ENCODE measurements around the gene PSIP1.
"Not testable (repeated sequence)": the region's sequence is repeated elsewhere in the genome, so short reads cannot be mapped to it uniquely, and the experiment has no call there.

Gene PSIP1

DNA sequence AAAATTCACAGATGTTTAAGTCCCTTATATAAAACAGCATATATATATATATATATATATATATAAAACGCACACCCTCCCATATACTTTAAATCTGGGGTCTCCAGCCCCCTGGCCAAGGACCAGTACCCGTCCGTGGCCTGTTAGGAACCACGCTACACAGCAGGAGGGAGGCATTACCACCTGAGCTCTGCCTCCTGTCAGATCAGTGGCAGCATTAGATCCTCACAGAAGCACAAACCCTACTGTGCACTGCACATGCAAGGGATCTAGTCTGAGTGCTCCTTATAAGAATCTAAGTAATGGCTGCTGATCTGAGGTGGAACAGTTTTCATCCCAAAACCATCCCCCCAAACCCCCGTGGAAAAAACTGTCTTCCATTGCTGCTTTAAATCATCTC lies 9.0 kb downstream of the PSIP1 start:
- no peak for DNase-seq (ENCODE audit: low read depth in 2 of 2)

DNA sequence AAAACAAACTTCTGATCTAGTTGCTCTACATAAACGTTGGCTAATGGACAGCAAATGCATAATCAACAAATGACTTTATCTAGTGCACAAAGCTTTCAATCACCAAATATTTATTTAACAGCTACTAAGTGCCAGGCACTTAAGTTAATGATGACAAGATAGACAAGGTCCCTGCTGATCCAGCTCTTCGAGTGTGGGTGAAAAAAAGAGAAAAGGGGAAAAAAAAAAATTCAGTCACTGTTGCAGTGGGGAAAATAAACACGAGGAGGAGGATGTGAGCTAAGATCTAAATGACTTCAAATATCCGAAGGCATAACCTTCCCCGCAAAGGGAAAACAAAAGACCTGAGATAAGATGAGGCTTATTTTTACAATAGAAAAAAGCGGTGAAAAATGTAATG lies 9.6 kb downstream of the PSIP1 start:
- DNase-seq (ENCODE audit: low read depth in 2 of 2) = no peak

DNA sequence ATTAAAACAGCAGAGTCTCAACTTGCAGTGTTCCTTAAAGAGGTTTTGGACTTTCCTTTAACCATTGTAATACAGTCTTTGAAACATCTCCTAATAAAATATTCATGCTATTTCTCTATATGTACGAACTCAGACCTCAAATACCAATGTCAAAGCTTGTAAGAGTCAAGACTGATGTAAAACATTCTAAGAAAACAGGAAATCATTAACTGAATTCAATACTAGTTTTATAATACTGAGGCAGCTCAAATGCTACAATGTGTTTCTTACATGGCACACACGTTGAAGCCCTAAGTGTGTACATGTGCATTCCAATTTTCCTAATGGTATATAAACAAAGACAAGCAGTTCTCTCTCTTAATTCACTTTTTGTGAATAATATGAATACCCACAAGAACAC lies 11.6 kb downstream of the PSIP1 start:
- no peak for DNase-seq (ENCODE audit: low read depth in 2 of 2)

- DNase-seq (ENCODE audit: low read depth in 2 of 2) = no peak
Measured at GRCh38 chr9:15498246-15498995, 12.3 kb downstream of the PSIP1 start.

DNA sequence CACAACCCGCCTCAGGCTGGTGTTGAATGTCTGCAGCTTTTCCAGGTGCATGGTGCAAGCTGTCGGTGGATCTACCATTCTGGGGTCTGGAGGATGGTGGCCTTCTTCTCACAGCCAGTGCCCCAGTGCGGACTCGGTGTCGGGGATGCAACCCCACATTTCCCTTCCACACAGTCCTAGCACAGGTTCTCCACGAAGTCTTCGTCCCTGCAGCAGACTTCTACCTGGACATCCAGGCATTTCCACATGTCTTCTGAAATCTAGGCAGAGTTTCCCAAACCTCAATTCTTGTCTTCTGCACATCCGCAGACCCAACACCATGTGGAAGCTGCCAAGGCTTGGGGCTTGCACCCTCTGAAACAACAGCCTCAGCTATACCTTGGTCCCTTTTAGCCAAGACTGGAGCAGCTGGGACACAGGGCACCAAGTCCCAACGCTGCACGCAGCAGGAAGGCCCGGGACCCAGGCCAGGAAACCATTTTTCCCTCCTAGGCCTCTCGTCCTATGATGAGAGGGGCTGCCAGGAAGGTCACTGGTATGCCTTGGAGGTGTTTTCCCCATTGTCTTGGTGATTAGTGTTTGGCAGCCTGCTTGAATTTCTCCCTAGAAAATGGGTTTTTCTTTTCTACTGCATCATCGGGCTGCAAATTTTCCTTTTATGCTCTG lies 18.2 kb downstream of the PSIP1 start:
- no peak for DNase-seq (ENCODE audit: low read depth in 2 of 2)

GRCh38 chr9:15491950-15492349 lies 18.8 kb downstream of the PSIP1 start:
- DNase-seq (ENCODE audit: low read depth in 2 of 2) = no peak

DNA sequence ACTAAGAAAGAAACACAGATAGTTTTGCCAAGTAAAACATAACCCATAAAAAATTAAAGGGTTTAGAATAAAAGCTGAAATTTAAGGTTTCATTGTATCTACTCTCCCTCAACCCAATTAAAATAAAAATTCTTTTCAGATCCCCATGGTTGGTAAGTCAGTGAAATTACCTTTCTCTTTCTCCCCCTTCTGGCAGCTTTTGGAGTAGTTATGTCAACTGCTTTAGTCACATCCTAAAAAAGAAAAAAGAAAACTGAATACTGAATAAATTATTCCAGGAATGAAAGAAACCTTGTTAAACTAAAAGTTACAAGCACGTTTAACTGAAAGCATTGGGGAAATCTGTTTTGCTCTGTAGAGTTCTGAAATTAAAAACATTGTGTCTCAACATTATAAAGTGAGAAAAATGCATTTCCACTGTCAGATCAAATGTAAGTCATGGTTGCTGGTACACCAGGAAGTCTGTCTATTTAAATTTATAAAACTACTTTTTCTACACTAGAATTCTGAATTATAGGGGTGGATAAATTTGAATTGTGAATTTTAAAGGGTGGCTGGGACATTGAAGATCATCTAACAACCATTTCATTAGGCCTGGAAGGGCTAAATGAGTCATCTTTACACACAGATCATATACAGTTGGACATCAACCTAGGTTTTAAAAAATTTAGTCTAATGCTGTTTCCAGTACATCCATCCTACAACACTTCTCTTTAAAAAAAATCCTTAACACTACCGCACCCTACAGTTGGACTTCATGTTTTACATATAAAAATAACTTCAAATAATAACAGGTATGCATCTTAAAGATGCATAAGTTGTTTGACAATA lies 24.7 kb downstream of the PSIP1 start:
- no peak for DNase-seq (ENCODE audit: low read depth in 2 of 2)

DNA sequence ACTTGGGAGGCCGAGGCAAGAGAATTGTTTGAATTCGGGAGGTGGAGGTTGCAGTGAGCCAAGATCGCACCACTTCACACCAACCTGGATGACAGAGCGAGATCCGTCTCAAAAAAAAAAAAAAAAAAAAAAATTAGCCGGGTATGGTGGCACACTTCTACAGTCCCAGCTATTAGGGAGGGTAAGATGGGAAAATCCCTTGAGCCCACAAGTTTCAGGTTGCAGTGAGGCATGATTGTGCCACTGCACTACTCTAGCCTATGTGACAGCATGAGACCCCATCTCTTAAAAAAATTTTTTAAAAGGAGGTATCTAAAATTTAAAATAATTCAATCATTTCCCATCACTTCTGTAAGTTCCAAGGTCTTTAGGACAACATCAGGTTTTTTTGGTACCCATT lies 26.0 kb downstream of the PSIP1 start:
- DNase-seq (ENCODE audit: low read depth in 2 of 2) = no peak

GRCh38 chr9:15482146-15482545 lies 28.6 kb downstream of the PSIP1 start:
- DNase-seq (ENCODE audit: low read depth in 2 of 2) = no peak

- DNase-seq (ENCODE audit: low read depth in 2 of 2) = no peak
Measured at GRCh38 chr9:15480028-15480427, 30.7 kb downstream of the PSIP1 start.

- no peak for DNase-seq (ENCODE audit: low read depth in 2 of 2)
Measured at GRCh38 chr9:15475923-15476536, 34.7 kb downstream of the PSIP1 start.

GRCh38 chr9:15469862-15470261 lies 40.9 kb downstream of the PSIP1 start:
- no peak for DNase-seq (ENCODE audit: low read depth in 2 of 2)

DNA sequence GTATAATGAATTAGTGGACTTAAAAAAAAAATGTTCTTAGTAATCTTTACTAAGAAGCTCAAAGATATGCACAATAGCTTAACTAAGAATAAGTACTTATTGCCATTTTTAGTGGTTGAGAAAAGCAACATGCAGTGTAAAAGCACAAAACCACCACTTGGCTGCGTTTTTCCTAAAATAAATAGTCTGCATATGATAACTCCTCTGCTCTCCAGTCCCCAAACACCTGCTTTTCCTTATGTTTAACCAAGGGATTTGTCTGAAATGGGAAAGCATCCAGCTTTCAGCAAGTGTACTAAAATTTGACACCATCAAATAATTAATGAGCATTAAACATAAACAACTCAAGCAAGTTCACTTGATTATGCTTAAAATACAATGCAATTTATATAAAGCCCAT lies 41.4 kb downstream of the PSIP1 start:
- no peak for DNase-seq (ENCODE audit: low read depth in 2 of 2)

GRCh38 chr9:15468145-15468544 lies 42.6 kb downstream of the PSIP1 start:
- no peak for DNase-seq (ENCODE audit: low read depth in 2 of 2)

GRCh38 chr9:15461601-15462000 lies 49.2 kb downstream of the PSIP1 start:
- DNase-seq (ENCODE audit: low read depth in 2 of 2) = no peak

DNA sequence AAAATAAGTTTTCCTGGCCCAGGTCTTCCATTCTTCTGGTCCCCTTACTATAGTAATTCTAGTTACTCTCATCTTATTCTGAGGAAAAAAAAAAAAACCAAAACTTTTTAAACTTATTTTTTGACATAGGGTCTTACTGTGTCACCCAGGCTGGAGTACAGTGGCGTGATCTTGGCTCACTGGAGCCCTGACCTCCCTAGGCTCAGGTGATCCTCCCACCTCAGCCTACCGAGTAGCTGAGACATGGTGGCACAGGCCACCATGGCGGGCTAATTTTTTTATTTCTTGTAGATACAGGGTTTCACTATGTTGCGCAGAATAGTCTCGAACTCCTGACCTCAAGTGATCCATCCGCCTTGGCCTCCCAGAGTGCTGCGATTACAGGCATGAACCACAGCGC lies 49.7 kb downstream of the PSIP1 start:
- DNase-seq (ENCODE audit: low read depth in 2 of 2) = no peak

DNA sequence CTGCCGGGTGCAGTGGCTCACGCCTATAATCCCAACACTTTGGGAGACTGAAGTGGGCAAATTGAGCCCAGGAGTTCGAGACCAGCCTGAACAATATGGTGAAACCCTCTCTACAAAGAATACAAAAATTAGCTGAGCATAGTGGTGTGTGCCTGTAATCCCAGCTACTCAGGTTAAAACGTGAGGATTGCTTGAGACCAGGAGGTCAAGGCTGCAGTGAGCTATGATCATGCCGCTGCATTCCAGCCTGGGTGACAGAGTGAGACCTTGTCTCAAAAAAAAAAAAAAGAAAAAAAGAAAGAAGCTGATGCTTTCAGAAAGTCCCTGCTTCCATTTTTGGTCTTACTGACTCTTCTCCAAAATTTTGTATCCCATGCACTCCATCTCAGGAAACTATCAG lies 56.8 kb downstream of the PSIP1 start:
- DNase-seq (ENCODE audit: low read depth in 2 of 2) = no peak

- no peak for DNase-seq (ENCODE audit: low read depth in 2 of 2)
Measured at GRCh38 chr9:15444141-15444540, 66.6 kb downstream of the PSIP1 start.

GRCh38 chr9:15442264-15442663 lies 68.5 kb downstream of the PSIP1 start:
- DNase-seq (ENCODE audit: low read depth in 2 of 2) = not testable (repeated sequence)

DNA sequence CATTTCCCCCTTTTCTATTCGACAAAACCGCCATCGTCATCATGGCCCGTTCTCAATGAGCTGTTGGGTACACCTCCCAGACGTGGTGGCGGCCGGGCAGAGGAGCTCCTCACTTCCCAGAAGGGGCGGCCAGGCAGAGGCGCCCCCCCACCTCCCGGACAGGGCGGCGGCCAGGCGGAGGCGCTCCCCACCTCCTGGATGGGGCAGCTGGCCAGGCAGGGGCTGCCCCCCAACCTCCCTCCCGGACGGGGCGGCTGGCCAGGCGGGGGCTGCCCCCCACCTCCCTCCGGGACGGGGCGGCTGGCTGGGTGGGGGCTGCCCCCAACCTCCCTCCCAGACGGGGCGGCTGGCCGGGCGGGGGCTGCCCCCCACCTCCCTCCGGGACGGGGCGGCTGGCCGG lies 68.9 kb downstream of the PSIP1 start:
- not testable (repeated sequence) for DNase-seq (ENCODE audit: low read depth in 2 of 2)

DNA sequence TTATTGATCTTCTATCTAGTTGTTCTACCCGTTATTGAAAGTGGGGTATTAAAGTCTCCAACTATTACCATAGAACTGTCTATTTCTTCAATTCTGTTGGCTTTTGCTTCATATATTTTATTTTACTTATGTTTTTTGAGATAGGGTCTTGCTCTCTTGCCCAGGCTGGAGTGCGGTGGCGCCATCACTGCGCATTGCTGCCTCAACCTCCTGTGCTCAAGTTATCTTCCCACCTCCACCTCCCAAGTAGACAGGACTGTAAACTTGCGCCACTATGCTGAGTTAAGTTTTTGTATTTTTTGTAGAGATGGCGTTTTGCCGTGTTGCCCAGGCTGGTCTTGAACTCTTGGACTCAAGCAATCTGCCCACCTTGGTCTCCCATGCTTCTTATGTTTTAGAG lies 71.9 kb downstream of the PSIP1 start:
- no peak for DNase-seq (ENCODE audit: low read depth in 2 of 2)

GRCh38 chr9:15433661-15434060 lies 77.1 kb downstream of the PSIP1 start:
- DNase-seq (ENCODE audit: low read depth in 2 of 2) = no peak

Data from fibroblast of skin of left biceps (primary cell).